Trophoblast cell (in vitro differentiated cells and primary cell): ENCODE measurements around the gene PHF12.

ENCODE experiments used
- DNase-seq, 2 donors: peaks; one replicate each; pipeline ENCODE4 v3.0.0-alpha.2; 2016
- H2AFZ ChIP-seq: 2 replicates; pipeline ENCODE4 v1.6.1; 2013; ENCODE audit warnings: low read length, moderate library complexity, mild to moderate bottlenecking; ENCODE audit not compliant: insufficient read depth, poor library complexity
- H2AK5ac ChIP-seq: 2 replicates; pipeline ENCODE4 v1.6.1; 2013; ENCODE audit warnings: mild to moderate bottlenecking, low read length
- H2BK120ac ChIP-seq: 2 replicates; pipeline ENCODE4 v1.6.1; 2013; ENCODE audit warnings: low read length, mild to moderate bottlenecking, moderate library complexity; ENCODE audit not compliant: insufficient read depth, poor library complexity
- H2BK12ac ChIP-seq: 2 replicates; pipeline ENCODE4 v1.6.1; 2013; ENCODE audit warnings: mild to moderate bottlenecking, low read length, moderate library complexity
- H2BK5ac ChIP-seq: 2 replicates; pipeline ENCODE4 v1.6.1; 2013; ENCODE audit warnings: low read length, low read depth, moderate library complexity, mild to moderate bottlenecking; ENCODE audit not compliant: poor library complexity
- H3K14ac ChIP-seq: 2 replicates; pipeline ENCODE4 v1.6.1; 2013; ENCODE audit warnings: mild to moderate bottlenecking, low read length
- H3K18ac ChIP-seq: 2 replicates; pipeline ENCODE4 v1.6.1; 2013; ENCODE audit warnings: mild to moderate bottlenecking, low read length
- H3K23ac ChIP-seq: 2 replicates; pipeline ENCODE4 v1.6.1; 2013; ENCODE audit warnings: low read length
- H3K27ac ChIP-seq: 2 replicates; pipeline ENCODE4 v1.5.1; 2013; ENCODE audit warnings: low read depth, mild to moderate bottlenecking, inconsistent platforms, low read length, moderate library complexity
- H3K27me3 ChIP-seq: 2 replicates; pipeline ENCODE4 v1.6.1; 2013; ENCODE audit warnings: inconsistent platforms, mild to moderate bottlenecking, low read length, moderate library complexity; ENCODE audit not compliant: insufficient read depth
- H3K36me3 ChIP-seq, 2 experiments: 1 replicate in 1 of 2; 2 replicates in 1 of 2; pipeline ENCODE4 v1.6.1; 2013; ENCODE audit warnings: low read length in 2 of 2, mild to moderate bottlenecking in 2 of 2, moderate library complexity in 1 of 2; ENCODE audit not compliant: insufficient read depth in 2 of 2, control insufficient read depth in 1 of 2
- H3K4ac ChIP-seq: 2 replicates; pipeline ENCODE4 v1.6.1; 2013; ENCODE audit warnings: low read depth, mild to moderate bottlenecking, low read length, moderate library complexity
- H3K4me1 ChIP-seq, 2 experiments: 1 replicate in 1 of 2; 2 replicates in 1 of 2; pipeline ENCODE4 v1.6.1; 2013; ENCODE audit warnings: low read length in 2 of 2, mild to moderate bottlenecking in 2 of 2, moderate library complexity in 1 of 2; ENCODE audit not compliant: insufficient read depth in 2 of 2, control insufficient read depth in 1 of 2
- H3K4me2 ChIP-seq: 2 replicates; pipeline ENCODE4 v1.6.1; 2013; ENCODE audit warnings: inconsistent platforms, mild to moderate bottlenecking, low read length, moderate library complexity
- H3K4me3 ChIP-seq: 2 replicates; pipeline ENCODE4 v1.5.1; 2013; ENCODE audit warnings: mild to moderate bottlenecking, low read depth, low read length, inconsistent platforms
- H3K79me1 ChIP-seq: one replicate; pipeline ENCODE4 v1.6.1; 2013; ENCODE audit warnings: low read length
- H3K79me2 ChIP-seq: 2 replicates; pipeline ENCODE4 v1.6.1; 2013; ENCODE audit warnings: low read length, mild to moderate bottlenecking; ENCODE audit not compliant: control insufficient read depth, insufficient read depth, poor library complexity
- H3K9ac ChIP-seq: 2 replicates; pipeline ENCODE4 v1.6.1; 2013; ENCODE audit warnings: mild to moderate bottlenecking, low read length
- H3K9me3 ChIP-seq: 2 replicates; pipeline ENCODE4 v1.6.1; 2013; ENCODE audit warnings: low read depth, mild to moderate bottlenecking, control low read depth, inconsistent platforms, low read length; ENCODE audit not compliant: insufficient read depth
- H4K12ac ChIP-seq: 2 replicates; pipeline ENCODE4 v1.6.1; 2013; ENCODE audit warnings: low read depth, mild to moderate bottlenecking, low read length, moderate library complexity
- H4K8ac ChIP-seq: 2 replicates; pipeline ENCODE4 v1.6.1; 2013; ENCODE audit warnings: low read depth, mild to moderate bottlenecking, low read length, moderate library complexity
- H4K91ac ChIP-seq: one replicate; pipeline ENCODE4 v1.6.1; 2013; ENCODE audit warnings: low read depth, mild to moderate bottlenecking, low read length, moderate library complexity
- WGBS: extraction: QIAGEN DNeasy Blood & Tissue Kit; methylation state at CpG from one replicate; pipeline ENCODE4 v1.1.7; 2013; ENCODE audit warnings: missing lambda C conversion rate; ENCODE audit not compliant: insufficient read length, insufficient coverage; ENCODE audit errors: extremely low coverage; 5-methylcytosine and 5-hydroxymethylcytosine counted together

PHF12 gene

DNA sequence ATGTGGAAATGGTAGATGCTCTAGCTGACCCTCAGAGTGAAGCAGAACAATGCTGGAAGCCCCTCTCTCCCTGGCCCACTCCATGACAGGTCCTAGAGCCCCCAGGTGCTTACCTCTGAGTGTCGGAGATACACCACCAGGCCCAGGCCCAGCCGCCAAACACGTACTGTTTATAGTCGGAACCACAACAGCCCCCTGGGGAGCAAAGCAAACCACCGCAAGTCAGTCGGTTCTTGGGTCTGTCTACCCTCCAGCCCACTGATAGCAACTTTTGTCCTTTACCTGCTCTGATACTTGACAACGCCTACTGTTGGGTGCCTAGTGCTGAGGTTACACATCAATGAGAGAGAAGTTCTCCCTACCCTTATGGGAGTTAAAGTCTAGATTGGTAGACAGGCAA is 62.5 kb downstream of the PHF12 start:
- no peak overlapping the region for H4K91ac ChIP-seq
- no peak overlapping the region for H2BK120ac ChIP-seq
- no CpG with 5 or more reads among the region's 7 CpGs for WGBS
- no peak overlapping the region for H3K4me3 ChIP-seq
- H3K79me2 ChIP-seq = no peaks in the 10 kb centered on the region
- H3K79me1 ChIP-seq = no peaks in the 10 kb centered on the region
- no peak overlapping the region for H4K12ac ChIP-seq
- no peak overlapping the region for H4K8ac ChIP-seq
- H2BK5ac ChIP-seq = no peak overlapping the region
- no peak overlapping the region for H3K23ac ChIP-seq
- no peaks in the 10 kb centered on the region for H3K27me3 ChIP-seq
- H3K9me3 ChIP-seq = peaks cover 5% of the 10 kb centered on the region
- no peak overlapping the region for H3K14ac ChIP-seq
- H3K36me3 ChIP-seq = peaks cover 10 to 25% of the 10 kb centered on the region in 2 experiments
- H3K9ac ChIP-seq = no peak overlapping the region
- H2AK5ac ChIP-seq = no peak overlapping the region
- no peaks in the 10 kb centered on the region for H3K4me1 ChIP-seq
- DNase-seq = no peak
- no peak overlapping the region for H2AFZ ChIP-seq
- no peak overlapping the region for H2BK12ac ChIP-seq
- no peak overlapping the region for H3K27ac ChIP-seq
- H3K4me2 ChIP-seq = no peak overlapping the region
- H3K18ac ChIP-seq = no peak overlapping the region
- no peak overlapping the region for H3K4ac ChIP-seq

DNA sequence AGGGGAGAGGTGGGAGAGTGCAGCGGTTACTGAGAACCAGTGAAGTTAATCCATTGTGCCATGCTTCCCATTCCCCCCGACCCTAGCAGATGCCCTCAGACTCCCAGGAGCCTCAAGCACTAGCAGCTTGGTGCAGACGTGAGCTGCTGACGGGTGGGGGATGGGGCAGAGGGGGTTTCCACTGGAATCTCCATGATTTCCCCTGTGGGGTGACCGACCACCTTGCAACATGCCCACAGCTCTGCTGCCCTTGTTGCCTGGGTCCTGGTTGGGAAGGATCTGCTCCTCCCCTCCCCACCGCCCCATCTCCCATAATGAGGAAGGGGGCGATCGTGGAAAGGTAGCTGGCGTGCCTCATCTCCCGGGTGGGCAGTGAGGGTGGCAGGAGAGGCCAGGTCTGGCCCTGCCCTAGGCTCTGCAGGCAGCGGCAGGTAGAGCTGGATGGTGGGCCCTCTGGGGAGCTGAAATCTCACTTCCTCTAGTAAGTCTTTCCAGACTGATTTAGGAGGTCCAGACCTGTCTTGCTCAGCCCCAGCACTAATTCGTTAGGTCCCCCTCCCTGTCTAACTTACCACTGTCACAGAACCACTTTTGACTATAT is 63.3 kb downstream of the PHF12 start:
- Histone ChIP-seq H3K9me3 (peaks cover 5% of the 10 kb centered on the region), H3K4ac (no peak overlapping the region), H2AFZ (no peak overlapping the region), H3K36me3 (peaks cover 12 to 30% of the 10 kb centered on the region in 2 experiments), H4K91ac (no peak overlapping the region), H2BK12ac (no peak overlapping the region), H4K8ac (no peak overlapping the region), H3K4me1 (no peaks in the 10 kb centered on the region), H3K27me3 (no peaks in the 10 kb centered on the region), H2AK5ac (no peak overlapping the region), H3K27ac (no peak overlapping the region), H3K79me2 (no peaks in the 10 kb centered on the region), H3K14ac (no peak overlapping the region), H3K4me2 (no peak overlapping the region), H4K12ac (no peak overlapping the region), H3K9ac (no peak overlapping the region), H3K4me3 (no peak overlapping the region), H3K23ac (no peak overlapping the region), H2BK120ac (no peak overlapping the region), H3K18ac (no peak overlapping the region), H3K79me1 (no peaks in the 10 kb centered on the region), H2BK5ac (no peak overlapping the region)
- DNase-seq = no peak
- no CpG with 5 or more reads among the region's 12 CpGs for WGBS

DNA sequence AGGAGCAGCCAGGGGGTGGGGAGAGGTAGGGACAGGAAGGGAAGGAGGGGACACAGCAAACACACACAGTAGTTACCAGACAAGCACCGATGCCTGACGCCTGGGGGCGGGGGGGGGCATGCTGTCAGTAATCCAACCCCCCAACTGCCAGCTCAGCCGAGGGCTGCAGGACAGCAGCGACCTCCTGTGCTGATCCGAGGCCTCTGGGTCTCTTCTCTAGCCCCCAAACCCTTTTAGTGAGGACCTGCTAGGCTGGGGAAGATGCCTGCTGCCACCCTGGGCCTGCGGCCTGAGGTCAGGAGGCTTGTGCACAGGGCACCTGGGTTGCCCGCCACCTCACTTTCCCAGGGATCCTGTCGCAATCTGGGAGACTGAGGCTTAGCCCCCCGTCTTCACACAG is 65.4 kb downstream of the PHF12 start:
- no peak overlapping the region for H2BK120ac ChIP-seq
- H2BK12ac ChIP-seq = no peak overlapping the region
- no peak overlapping the region for H3K18ac ChIP-seq
- no peak overlapping the region for H3K9ac ChIP-seq
- H3K4me1 ChIP-seq = no peaks in the 10 kb centered on the region
- no peaks in the 10 kb centered on the region for H3K27me3 ChIP-seq
- H3K4me3 ChIP-seq = no peak overlapping the region
- H3K14ac ChIP-seq = no peak overlapping the region
- WGBS = no CpG with 5 or more reads among the region's 10 CpGs
- H2AK5ac ChIP-seq = no peak overlapping the region
- H3K27ac ChIP-seq = no peak overlapping the region
- no peak overlapping the region for H2AFZ ChIP-seq
- no peaks in the 10 kb centered on the region for H3K79me2 ChIP-seq
- no peak overlapping the region for H4K12ac ChIP-seq
- peaks cover 5% of the 10 kb centered on the region for H3K9me3 ChIP-seq
- H3K4ac ChIP-seq = no peak overlapping the region
- H3K4me2 ChIP-seq = no peak overlapping the region
- H3K36me3 ChIP-seq = peaks cover 30 to 44% of the 10 kb centered on the region in 2 experiments
- no peak overlapping the region for H4K91ac ChIP-seq
- H3K23ac ChIP-seq = no peak overlapping the region
- no peak overlapping the region for H4K8ac ChIP-seq
- H2BK5ac ChIP-seq = no peak overlapping the region
- H3K79me1 ChIP-seq = no peaks in the 10 kb centered on the region
- DNase-seq = no peak

DNA sequence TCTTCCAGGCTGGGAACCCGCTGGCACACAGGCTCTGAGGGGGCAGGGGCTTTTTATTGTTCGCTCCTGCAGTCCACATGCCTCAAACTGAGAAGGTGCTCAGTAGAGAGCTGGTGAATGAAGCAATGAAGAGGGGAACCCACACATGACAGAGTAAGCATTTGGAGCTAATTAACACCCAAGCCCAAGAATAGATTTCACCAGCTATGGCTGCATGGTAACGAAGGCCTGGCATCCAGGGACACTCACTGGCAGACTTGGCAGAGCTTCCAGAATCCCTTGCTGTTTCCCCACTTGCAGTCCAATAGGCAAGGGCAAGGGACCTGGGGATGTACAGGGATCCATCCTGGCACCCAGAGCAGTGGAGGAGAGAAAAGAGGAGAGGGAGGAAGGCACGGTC is 66.0 kb downstream of the PHF12 start:
- Histone ChIP-seq H3K79me1 (no peaks in the 10 kb centered on the region), H3K9me3 (peaks cover 5% of the 10 kb centered on the region), H3K4me2 (no peak overlapping the region), H4K12ac (no peak overlapping the region), H2AFZ (no peak overlapping the region), H3K9ac (no peak overlapping the region), H2AK5ac (no peak overlapping the region), H4K8ac (no peak overlapping the region), H3K27me3 (no peaks in the 10 kb centered on the region), H3K79me2 (no peaks in the 10 kb centered on the region), H3K14ac (no peak overlapping the region), H2BK5ac (no peak overlapping the region), H3K4me3 (no peak overlapping the region), H2BK120ac (no peak overlapping the region), H3K36me3 (peaks cover 36 to 47% of the 10 kb centered on the region in 2 experiments), H3K4me1 (no peaks in the 10 kb centered on the region), H2BK12ac (no peak overlapping the region), H4K91ac (no peak overlapping the region), H3K18ac (no peak overlapping the region), H3K27ac (no peak overlapping the region), H3K23ac (no peak overlapping the region), H3K4ac (no peak overlapping the region)
- no CpG with 5 or more reads among the region's 4 CpGs for WGBS
- DNase-seq = no peak
